GM23338 (cell line): ENCODE results near the gene ATXN2. TPM values are rescaled to one million over a fixed set of nuclear protein-coding genes. Genes with fewer than 3 reads are reported as not detected.

ENCODE experiments used
- ATAC-seq: fragments of 200-7000 bp; cut with Tn5 transposase; 3 replicates; pipeline ENCODE4 v1.9.1; 2020
- DNase-seq: peaks from one replicate; pipeline ENCODE4 v3.0.0-alpha.2; 2015; ENCODE audit warnings: low spot score
- H2AFZ ChIP-seq: fragments of 200-600 bp; sonication (generic); 2 replicates; pipeline ENCODE4 v1.8.0; 2016; ENCODE audit warnings: antibody characterized with exemption, mild to moderate bottlenecking, moderate library complexity
- H3F3A ChIP-seq: fragments of 200-600 bp; sonication (generic); replicated peaks from 2 replicates; pipeline ENCODE4 v1.8.0; 2017; ENCODE audit warnings: antibody characterized with exemption, mixed run types, low read depth
- H3K27ac ChIP-seq: fragments of 200-600 bp; sonication (generic); 2 replicates; pipeline ENCODE4 v1.6.1; 2016; ENCODE audit warnings: low read depth
- H3K27me3 ChIP-seq: fragments of 200-600 bp; sonication (generic); 2 replicates; pipeline ENCODE4 v1.8.0; 2016; ENCODE audit warnings: mild to moderate bottlenecking, mixed run types, moderate library complexity; ENCODE audit not compliant: insufficient read depth
- H3K36me3 ChIP-seq: fragments of 200-600 bp; sonication (generic); 2 replicates; pipeline ENCODE4 v1.8.0; 2016; ENCODE audit warnings: mild to moderate bottlenecking; ENCODE audit not compliant: insufficient read depth
- H3K4me1 ChIP-seq: fragments of 200-600 bp; sonication (generic); 2 replicates; pipeline ENCODE4 v1.8.0; 2016; ENCODE audit warnings: mild to moderate bottlenecking, moderate library complexity; ENCODE audit not compliant: insufficient read depth
- H3K4me2 ChIP-seq: fragments of 200-600 bp; sonication (generic); 2 replicates; pipeline ENCODE4 v1.7.1; 2017; ENCODE audit warnings: mixed run types
- H3K4me3 ChIP-seq: fragments of 200-600 bp; sonication (generic); 2 replicates; pipeline ENCODE4 v1.6.1; 2016; ENCODE audit warnings: mixed run types
- H3K79me2 ChIP-seq: fragments of 200-600 bp; sonication (generic); replicated peaks from 2 replicates; pipeline ENCODE4 v1.8.0; 2017; ENCODE audit warnings: mild to moderate bottlenecking; ENCODE audit not compliant: insufficient read depth
- H3K9me2 ChIP-seq: fragments of 200-600 bp; sonication (generic); 2 replicates; pipeline ENCODE4 v1.8.0; 2017; ENCODE audit not compliant: insufficient read depth
- H4K20me1 ChIP-seq: fragments of 200-600 bp; sonication (generic); replicated peaks from 2 replicates; pipeline ENCODE4 v1.8.0; 2017; ENCODE audit warnings: mild to moderate bottlenecking; ENCODE audit not compliant: insufficient read depth
- H3K27ac Mint-ChIP-seq: 2 replicates; pipeline ENCODE4 v1.8.0; 2020; ENCODE audit warnings: inconsistent platforms, mild to moderate bottlenecking, moderate library complexity, mixed read lengths
- H3K27me3 Mint-ChIP-seq: 3 replicates; pipeline ENCODE4 v1.8.0; 2022; ENCODE audit warnings: low read depth, mild to moderate bottlenecking, moderate library complexity, mixed read lengths, inconsistent platforms; ENCODE audit not compliant: insufficient read depth, poor library complexity
- H3K36me3 Mint-ChIP-seq: 3 replicates; pipeline ENCODE4 v1.8.0; 2021; ENCODE audit warnings: low read depth, mild to moderate bottlenecking, inconsistent platforms, moderate library complexity, mixed read lengths
- H3K4me1 Mint-ChIP-seq: 3 replicates; pipeline ENCODE4 v1.8.0; 2020; ENCODE audit warnings: mild to moderate bottlenecking, inconsistent platforms, mixed read lengths
- H3K4me3 Mint-ChIP-seq: 3 replicates; pipeline ENCODE4 v1.8.0; 2021; ENCODE audit warnings: moderate library complexity, mild to moderate bottlenecking, inconsistent platforms, mixed read lengths
- H3K9me3 Mint-ChIP-seq: 3 replicates; pipeline ENCODE4 v1.8.0; 2020; ENCODE audit warnings: moderate library complexity, mild to moderate bottlenecking, inconsistent platforms, mixed read lengths
- CREB1 ChIP-seq: fragments of 250-450 bp; sonication (Bioruptor Pico); IDR thresholded peaks from 2 replicates; pipeline ENCODE4 v1.5.0; 2020; ENCODE audit warnings: low read depth, mild to moderate bottlenecking, moderate library complexity
- EZH2 ChIP-seq: fragments of 200-600 bp; sonication (generic); IDR thresholded peaks from one replicate; pipeline ENCODE4 v1.8.0; 2017; ENCODE audit warnings: antibody characterized with exemption, mild to moderate bottlenecking, low read depth; ENCODE audit not compliant: unreplicated experiment
- EZH2phosphoT487 ChIP-seq: fragments of 200-600 bp; sonication (generic); IDR thresholded peaks from one replicate; pipeline ENCODE4 v1.8.1; 2018; ENCODE audit warnings: antibody characterized with exemption; ENCODE audit not compliant: unreplicated experiment
- JUNB ChIP-seq: IDR thresholded peaks from one replicate; pipeline ENCODE4 v1.6.1; 2016; ENCODE audit warnings: antibody characterized with exemption; ENCODE audit not compliant: unreplicated experiment
- NANOG ChIP-seq: IDR thresholded peaks from 2 replicates; pipeline ENCODE4 v1.6.1; 2016; ENCODE audit warnings: antibody characterized with exemption, borderline replicate concordance
- POLR2AphosphoS5 ChIP-seq: IDR thresholded peaks from 2 replicates; pipeline ENCODE4 v1.6.1; 2016; ENCODE audit warnings: antibody characterized with exemption, low read depth
- REST ChIP-seq: IDR thresholded peaks from one replicate; pipeline ENCODE4 v1.6.1; 2018; ENCODE audit warnings: antibody characterized with exemption; ENCODE audit not compliant: unreplicated experiment
- STAT1 ChIP-seq: IDR thresholded peaks from one replicate; pipeline ENCODE4 v1.6.1; 2016; ENCODE audit warnings: antibody characterized with exemption; ENCODE audit not compliant: unreplicated experiment
- ZNF114 ChIP-seq: fragments of 250-450 bp; sonication (Bioruptor Pico); IDR thresholded peaks from 2 replicates; pipeline ENCODE4 v1.5.0; 2020; ENCODE audit warnings: mild to moderate bottlenecking, moderate library complexity
- ZNF331 ChIP-seq: fragments of 250-450 bp; sonication (Bioruptor Pico); IDR thresholded peaks from 2 replicates; pipeline ENCODE4 v1.5.0; 2020; ENCODE audit warnings: low read depth, mild to moderate bottlenecking, moderate library complexity
- polyA plus RNA-seq: library from polyadenylated mRNA; unstranded; fragments of >200 nt; fragmentation: Nextera tagmentation; extraction: Ambion mirVana; gene quantifications from 2 replicates; pipeline ENCODE4 v1.2.1, GENCODE V29; 2016
- total RNA-seq: library from RNA; depleted of rRNA; stranded (reverse); fragments of >200 nt; shearing (Covaris generic); gene quantifications from 2 replicates; pipeline ENCODE4 v1.2.3, GENCODE V29; 2014
- TF ChIP-seq, protein P1 (sequence below): fragments of 250-450 bp; sonication (Bioruptor Pico); IDR thresholded peaks from 2 replicates; pipeline ENCODE4 v1.5.0; 2020; ENCODE audit warnings: mild to moderate bottlenecking, moderate library complexity
- TF ChIP-seq, protein P2 (sequence below): IDR thresholded peaks from 2 replicates; pipeline ENCODE4 v1.6.1; 2016; ENCODE audit warnings: antibody characterized with exemption
- TF ChIP-seq, protein P3 (sequence below), 2 experiments: fragments of 200-600 bp in 1 of 2; sonication (generic) in 1 of 2; conservative IDR thresholded peaks; 2 replicates each; pipeline versions ENCODE4 v1.5.1 to v1.6.1; 2016 to 2017; ENCODE audit warnings: antibody characterized with exemption in 2 of 2, low read depth in 2 of 2, mild to moderate bottlenecking in 2 of 2, moderate library complexity in 1 of 2

ATXN2 gene
- total and polyA plus RNA-seq, 2 experiments from 2014 or later = 44.8 to 59.5 TPM

DNA sequence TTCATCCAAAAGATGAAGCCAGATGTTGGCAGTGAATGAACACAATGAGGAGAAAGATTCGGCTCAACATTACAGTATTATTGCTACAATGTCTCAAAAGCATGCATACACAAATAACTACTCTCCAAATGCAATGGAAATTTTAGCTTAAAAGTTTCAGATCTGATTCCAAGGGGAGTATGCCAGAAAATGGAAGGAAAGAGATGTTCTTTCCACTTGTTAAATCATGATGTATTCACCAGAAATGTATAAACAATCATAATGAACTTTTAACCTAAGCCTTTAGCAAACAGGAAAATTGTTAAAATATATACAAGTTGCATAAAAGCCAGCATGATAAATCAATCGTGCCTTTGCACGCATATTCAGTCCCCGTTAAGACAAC, 131.3 kb downstream of the ATXN2 start:
- ATAC-seq (no peak), DNase-seq (no peak)
- H3K27me3 ChIP-seq = no peaks in the 10 kb centered on the region
- no peak overlapping the region for H2AFZ ChIP-seq
- H3K79me2 ChIP-seq = no peaks in the 10 kb centered on the region
- H3F3A ChIP-seq = no peaks in the 10 kb centered on the region
- no peaks in the 10 kb centered on the region for H3K9me2 ChIP-seq
- TF ChIP-seq EZH2phosphoT487 (no peak), CREB1 (CRISPR knock-in tag) (no peak), STAT1 (no peak), ZNF331 (CRISPR knock-in tag) (no peak), NANOG (no peak), POLR2AphosphoS5 (no peak), ZNF114 (CRISPR knock-in tag) (no peak), EZH2 (no peak), JUNB (no peak), REST (no peak)
- TF ChIP-seq, protein P1, sequence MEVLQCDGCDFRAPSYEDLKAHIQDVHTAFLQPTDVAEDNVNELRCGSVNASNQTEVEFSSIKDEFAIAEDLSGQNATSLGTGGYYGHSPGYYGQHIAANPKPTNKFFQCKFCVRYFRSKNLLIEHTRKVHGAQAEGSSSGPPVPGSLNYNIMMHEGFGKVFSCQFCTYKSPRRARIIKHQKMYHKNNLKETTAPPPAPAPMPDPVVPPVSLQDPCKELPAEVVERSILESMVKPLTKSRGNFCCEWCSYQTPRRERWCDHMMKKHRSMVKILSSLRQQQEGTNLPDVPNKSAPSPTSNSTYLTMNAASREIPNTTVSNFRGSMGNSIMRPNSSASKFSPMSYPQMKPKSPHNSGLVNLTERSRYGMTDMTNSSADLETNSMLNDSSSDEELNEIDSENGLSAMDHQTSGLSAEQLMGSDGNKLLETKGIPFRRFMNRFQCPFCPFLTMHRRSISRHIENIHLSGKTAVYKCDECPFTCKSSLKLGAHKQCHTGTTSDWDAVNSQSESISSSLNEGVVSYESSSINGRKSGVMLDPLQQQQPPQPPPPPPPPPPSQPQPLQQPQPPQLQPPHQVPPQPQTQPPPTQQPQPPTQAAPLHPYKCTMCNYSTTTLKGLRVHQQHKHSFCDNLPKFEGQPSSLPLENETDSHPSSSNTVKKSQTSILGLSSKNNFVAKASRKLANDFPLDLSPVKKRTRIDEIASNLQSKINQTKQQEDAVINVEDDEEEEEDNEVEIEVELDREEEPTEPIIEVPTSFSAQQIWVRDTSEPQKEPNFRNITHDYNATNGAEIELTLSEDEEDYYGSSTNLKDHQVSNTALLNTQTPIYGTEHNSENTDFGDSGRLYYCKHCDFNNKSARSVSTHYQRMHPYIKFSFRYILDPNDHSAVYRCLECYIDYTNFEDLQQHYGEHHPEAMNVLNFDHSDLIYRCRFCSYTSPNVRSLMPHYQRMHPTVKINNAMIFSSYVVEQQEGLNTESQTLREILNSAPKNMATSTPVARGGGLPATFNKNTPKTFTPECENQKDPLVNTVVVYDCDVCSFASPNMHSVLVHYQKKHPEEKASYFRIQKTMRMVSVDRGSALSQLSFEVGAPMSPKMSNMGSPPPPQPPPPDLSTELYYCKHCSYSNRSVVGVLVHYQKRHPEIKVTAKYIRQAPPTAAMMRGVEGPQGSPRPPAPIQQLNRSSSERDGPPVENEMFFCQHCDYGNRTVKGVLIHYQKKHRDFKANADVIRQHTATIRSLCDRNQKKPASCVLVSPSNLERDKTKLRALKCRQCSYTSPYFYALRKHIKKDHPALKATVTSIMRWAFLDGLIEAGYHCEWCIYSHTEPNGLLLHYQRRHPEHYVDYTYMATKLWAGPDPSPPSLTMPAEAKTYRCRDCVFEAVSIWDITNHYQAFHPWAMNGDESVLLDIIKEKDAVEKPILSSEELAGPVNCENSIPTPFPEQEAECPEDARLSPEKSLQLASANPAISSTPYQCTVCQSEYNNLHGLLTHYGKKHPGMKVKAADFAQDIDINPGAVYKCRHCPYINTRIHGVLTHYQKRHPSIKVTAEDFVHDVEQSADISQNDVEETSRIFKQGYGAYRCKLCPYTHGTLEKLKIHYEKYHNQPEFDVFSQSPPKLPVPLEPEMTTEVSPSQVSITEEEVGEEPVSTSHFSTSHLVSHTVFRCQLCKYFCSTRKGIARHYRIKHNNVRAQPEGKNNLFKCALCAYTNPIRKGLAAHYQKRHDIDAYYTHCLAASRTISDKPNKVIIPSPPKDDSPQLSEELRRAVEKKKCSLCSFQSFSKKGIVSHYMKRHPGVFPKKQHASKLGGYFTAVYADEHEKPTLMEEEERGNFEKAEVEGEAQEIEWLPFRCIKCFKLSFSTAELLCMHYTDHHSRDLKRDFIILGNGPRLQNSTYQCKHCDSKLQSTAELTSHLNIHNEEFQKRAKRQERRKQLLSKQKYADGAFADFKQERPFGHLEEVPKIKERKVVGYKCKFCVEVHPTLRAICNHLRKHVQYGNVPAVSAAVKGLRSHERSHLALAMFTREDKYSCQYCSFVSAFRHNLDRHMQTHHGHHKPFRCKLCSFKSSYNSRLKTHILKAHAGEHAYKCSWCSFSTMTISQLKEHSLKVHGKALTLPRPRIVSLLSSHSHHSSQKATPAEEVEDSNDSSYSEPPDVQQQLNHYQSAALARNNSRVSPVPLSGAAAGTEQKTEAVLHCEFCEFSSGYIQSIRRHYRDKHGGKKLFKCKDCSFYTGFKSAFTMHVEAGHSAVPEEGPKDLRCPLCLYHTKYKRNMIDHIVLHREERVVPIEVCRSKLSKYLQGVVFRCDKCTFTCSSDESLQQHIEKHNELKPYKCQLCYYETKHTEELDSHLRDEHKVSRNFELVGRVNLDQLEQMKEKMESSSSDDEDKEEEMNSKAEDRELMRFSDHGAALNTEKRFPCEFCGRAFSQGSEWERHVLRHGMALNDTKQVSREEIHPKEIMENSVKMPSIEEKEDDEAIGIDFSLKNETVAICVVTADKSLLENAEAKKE = no peak
- TF ChIP-seq, protein P2, sequence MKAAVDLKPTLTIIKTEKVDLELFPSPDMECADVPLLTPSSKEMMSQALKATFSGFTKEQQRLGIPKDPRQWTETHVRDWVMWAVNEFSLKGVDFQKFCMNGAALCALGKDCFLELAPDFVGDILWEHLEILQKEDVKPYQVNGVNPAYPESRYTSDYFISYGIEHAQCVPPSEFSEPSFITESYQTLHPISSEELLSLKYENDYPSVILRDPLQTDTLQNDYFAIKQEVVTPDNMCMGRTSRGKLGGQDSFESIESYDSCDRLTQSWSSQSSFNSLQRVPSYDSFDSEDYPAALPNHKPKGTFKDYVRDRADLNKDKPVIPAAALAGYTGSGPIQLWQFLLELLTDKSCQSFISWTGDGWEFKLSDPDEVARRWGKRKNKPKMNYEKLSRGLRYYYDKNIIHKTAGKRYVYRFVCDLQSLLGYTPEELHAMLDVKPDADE = no peak
- TF ChIP-seq, protein P3, sequence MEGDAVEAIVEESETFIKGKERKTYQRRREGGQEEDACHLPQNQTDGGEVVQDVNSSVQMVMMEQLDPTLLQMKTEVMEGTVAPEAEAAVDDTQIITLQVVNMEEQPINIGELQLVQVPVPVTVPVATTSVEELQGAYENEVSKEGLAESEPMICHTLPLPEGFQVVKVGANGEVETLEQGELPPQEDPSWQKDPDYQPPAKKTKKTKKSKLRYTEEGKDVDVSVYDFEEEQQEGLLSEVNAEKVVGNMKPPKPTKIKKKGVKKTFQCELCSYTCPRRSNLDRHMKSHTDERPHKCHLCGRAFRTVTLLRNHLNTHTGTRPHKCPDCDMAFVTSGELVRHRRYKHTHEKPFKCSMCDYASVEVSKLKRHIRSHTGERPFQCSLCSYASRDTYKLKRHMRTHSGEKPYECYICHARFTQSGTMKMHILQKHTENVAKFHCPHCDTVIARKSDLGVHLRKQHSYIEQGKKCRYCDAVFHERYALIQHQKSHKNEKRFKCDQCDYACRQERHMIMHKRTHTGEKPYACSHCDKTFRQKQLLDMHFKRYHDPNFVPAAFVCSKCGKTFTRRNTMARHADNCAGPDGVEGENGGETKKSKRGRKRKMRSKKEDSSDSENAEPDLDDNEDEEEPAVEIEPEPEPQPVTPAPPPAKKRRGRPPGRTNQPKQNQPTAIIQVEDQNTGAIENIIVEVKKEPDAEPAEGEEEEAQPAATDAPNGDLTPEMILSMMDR (conservative IDR thresholded peaks at IDR 0.05; ENCODE audit: low read depth in 2 of 2) = no peak
- peak overlapping the region; percentile 71; the same call in 1 of the 2 replicates for H3K27ac ChIP-seq
- Mint-ChIP-seq H3K4me1 (no peaks in the 10 kb centered on the region), H3K27me3 (no peaks in the 10 kb centered on the region), H3K9me3 (no peaks in the 10 kb centered on the region), H3K27ac (peak overlapping the region; percentile 46; the same call in 1 of the 2 replicates), H3K4me3 (no peak overlapping the region), H3K36me3 (peaks cover 45% of the 10 kb centered on the region)
- no peak overlapping the region for H3K4me2 ChIP-seq
- 0 out of 2 replicates have a peak, but pooled peaks cover 5% of the 10 kb centered on the region for H4K20me1 ChIP-seq
- no peak overlapping the region for H3K4me3 ChIP-seq
- H3K4me1 ChIP-seq = no peaks in the 10 kb centered on the region
- H3K36me3 ChIP-seq = peaks cover 18% of the 10 kb centered on the region
